GM23248 (cell line): ENCODE results near the gene THOC1. TPM values are rescaled to one million over a fixed set of nuclear protein-coding genes. Genes with fewer than 3 reads are reported as not detected.

Experiments
- DNase-seq: peaks from one replicate; pipeline ENCODE4 v3.0.0-alpha.2; 2015
- H2AFZ ChIP-seq: fragments of 200-600 bp; sonication (generic); 2 replicates; pipeline ENCODE4 v1.6.1; 2016; ENCODE audit warnings: antibody characterized with exemption
- H3F3A ChIP-seq: fragments of 200-600 bp; sonication (generic); 2 replicates; pipeline ENCODE4 v1.6.1; 2016; ENCODE audit warnings: mild to moderate bottlenecking, antibody characterized with exemption, mixed run types; ENCODE audit not compliant: insufficient read depth
- H3K27ac ChIP-seq: fragments of 200-600 bp; sonication (generic); 2 replicates; pipeline ENCODE4 v1.5.1; 2016; ENCODE audit warnings: mild to moderate bottlenecking
- H3K27me3 ChIP-seq: fragments of 200-600 bp; sonication (generic); replicated peaks from 2 replicates; pipeline ENCODE4 v1.6.1; 2016; ENCODE audit warnings: mild to moderate bottlenecking; ENCODE audit not compliant: insufficient read depth
- H3K36me3 ChIP-seq: fragments of 200-600 bp; sonication (generic); 2 replicates; pipeline ENCODE4 v1.6.1; 2016; ENCODE audit warnings: low read depth, mild to moderate bottlenecking
- H3K4me1 ChIP-seq: fragments of 200-600 bp; sonication (generic); 2 replicates; pipeline ENCODE4 v1.6.1; 2016; ENCODE audit warnings: mild to moderate bottlenecking; ENCODE audit not compliant: insufficient read depth
- H3K4me2 ChIP-seq: fragments of 200-600 bp; sonication (generic); one replicate; pipeline ENCODE4 v1.6.1; 2016; ENCODE audit warnings: mild to moderate bottlenecking; ENCODE audit not compliant: unreplicated experiment
- H3K4me3 ChIP-seq: fragments of 200-600 bp; sonication (generic); 2 replicates; pipeline ENCODE4 v1.5.1; 2016; ENCODE audit warnings: mild to moderate bottlenecking
- H3K79me2 ChIP-seq: fragments of 200-600 bp; sonication (generic); 2 replicates; pipeline ENCODE4 v1.6.1; 2016; ENCODE audit warnings: mild to moderate bottlenecking; ENCODE audit not compliant: insufficient read depth
- H3K9ac ChIP-seq: fragments of 200-600 bp; sonication (generic); 2 replicates; pipeline ENCODE4 v1.6.1; 2016; ENCODE audit warnings: mild to moderate bottlenecking
- H3K9me2 ChIP-seq: fragments of 200-600 bp; sonication (generic); 2 replicates; pipeline ENCODE4 v1.6.1; 2016; ENCODE audit warnings: mixed run types, mild to moderate bottlenecking, moderate library complexity; ENCODE audit not compliant: insufficient read depth
- H3K9me3 ChIP-seq: fragments of 200-600 bp; sonication (generic); one replicate; pipeline ENCODE4 v1.6.1; 2017; ENCODE audit warnings: low read depth
- H4K20me1 ChIP-seq: fragments of 200-600 bp; sonication (generic); 2 replicates; pipeline ENCODE4 v1.6.0; 2016; ENCODE audit not compliant: insufficient read depth
- EZH2 ChIP-seq: fragments of 200-600 bp; sonication (generic); IDR thresholded peaks from 2 replicates; pipeline ENCODE4 v1.6.1; 2018; ENCODE audit warnings: antibody characterized with exemption, mild to moderate bottlenecking; ENCODE audit not compliant: insufficient read depth, poor library complexity, severe bottlenecking
- EZH2phosphoT487 ChIP-seq: fragments of 200-600 bp; sonication (generic); IDR thresholded peaks from 2 replicates; pipeline ENCODE4 v1.6.1; 2018; ENCODE audit warnings: antibody characterized with exemption, moderate library complexity, mild to moderate bottlenecking, low read depth; ENCODE audit not compliant: insufficient read depth
- WGBS, 2 experiments: methylation state at CpG; one replicate each; pipeline ENCODE4 v1.1.6; 2015 to 2017; ENCODE audit warnings: low lambda C conversion rate in 2 of 2, low coverage in 1 of 2; ENCODE audit errors: missing lambda C conversion rate in 2 of 2; 5-methylcytosine and 5-hydroxymethylcytosine counted together
- in situ Hi-C: fragments of 300-500 bp; cut with MboI; formaldehyde crosslinking; loops from 2 replicates; pipeline ENCODE4 v1.15.0; 2020
- polyA plus RNA-seq: library from polyadenylated mRNA; unstranded; fragments of >200 nt; fragmentation: Nextera tagmentation; extraction: Ambion mirVana; gene quantifications from 2 replicates; pipeline ENCODE4 v1.2.1, GENCODE V29; 2016
- total RNA-seq: library from RNA; depleted of rRNA; stranded (reverse); fragments of >200 nt; shearing (Covaris generic); gene quantifications from 2 replicates; pipeline ENCODE4 v1.2.3, GENCODE V29; 2014

Gene THOC1
- total and polyA plus RNA-seq, 2 experiments from 2014 or later, result 23.2 to 28.3 TPM

GRCh38 chr18:191725-192124, 76.1 kb downstream of the THOC1 start:
- 0 out of 2 replicates have a peak, but pooled peaks cover 7% of the 10 kb centered on the region for H3K4me1 ChIP-seq
- no peaks in the 10 kb centered on the region for H3K27me3 ChIP-seq
- no peak overlapping the region for H2AFZ ChIP-seq
- in situ Hi-C loops, result no loop called here
- WGBS, 2 experiments, result 97 to 100% methylated on average over 1 of the region's 1 CpG
- peak; percentile 38 for DNase-seq
- H3K9ac ChIP-seq, result no peak overlapping the region
- H3K36me3 ChIP-seq, result no peaks in the 10 kb centered on the region
- no peak for TF ChIP-seq EZH2phosphoT487
- TF ChIP-seq EZH2, result no peak
- H4K20me1 ChIP-seq, result no peaks in the 10 kb centered on the region
- H3K4me2 ChIP-seq, result no peak overlapping the region
- H3F3A ChIP-seq, result peaks cover 7% of the 10 kb centered on the region; the same call in 1 of the 2 replicates
- peaks cover 92% of the 10 kb centered on the region for H3K79me2 ChIP-seq
- no peaks in the 10 kb centered on the region for H3K9me3 ChIP-seq
- no peaks in the 10 kb centered on the region for H3K9me2 ChIP-seq
- no peak overlapping the region for H3K27ac ChIP-seq
- H3K4me3 ChIP-seq, result no peak overlapping the region

GRCh38 chr18:189254-189653, 78.6 kb downstream of the THOC1 start:
- Histone ChIP-seq H3K36me3 (no peaks in the 10 kb centered on the region), H4K20me1 (no peaks in the 10 kb centered on the region), H3K9me3 (no peaks in the 10 kb centered on the region), H3K79me2 (peaks cover 99% of the 10 kb centered on the region), H3F3A (peaks cover 7% of the 10 kb centered on the region; the same call in 1 of the 2 replicates), H3K27me3 (no peaks in the 10 kb centered on the region), H3K4me3 (no peak overlapping the region), H3K9me2 (no peaks in the 10 kb centered on the region), H3K4me2 (no peak overlapping the region), H3K9ac (no peak overlapping the region), H3K27ac (no peak overlapping the region), H3K4me1 (0 out of 2 replicates have a peak, but pooled peaks cover 7% of the 10 kb centered on the region), H2AFZ (no peak overlapping the region)
- in situ Hi-C loops, result no loop called here
- DNase-seq, result no peak
- WGBS, 2 experiments, result 96 to 97% methylated on average over 5 of the region's 5 CpGs
- TF ChIP-seq EZH2phosphoT487 (no peak), EZH2 (no peak)

GRCh38 chr18:183769-184168, 84.1 kb downstream of the THOC1 start:
- H2AFZ ChIP-seq, result no peak overlapping the region
- peak; percentile 40 for DNase-seq
- in situ Hi-C loops, result no loop called here
- H3K4me1 ChIP-seq, result 0 out of 2 replicates have a peak, but pooled peaks cover 3% of the 10 kb centered on the region
- peaks cover 99% of the 10 kb centered on the region for H3K79me2 ChIP-seq
- WGBS, 2 experiments, result 96 to 97% methylated on average over 1 of the region's 1 CpG
- no peaks in the 10 kb centered on the region for H3K9me2 ChIP-seq
- H3K27me3 ChIP-seq, result no peaks in the 10 kb centered on the region
- H3K9ac ChIP-seq, result no peak overlapping the region
- peaks cover 8% of the 10 kb centered on the region; the same call in 1 of the 2 replicates for H3F3A ChIP-seq
- TF ChIP-seq EZH2phosphoT487, result no peak
- no peak for TF ChIP-seq EZH2
- H3K27ac ChIP-seq, result no peak overlapping the region
- no peak overlapping the region for H3K4me3 ChIP-seq
- no peaks in the 10 kb centered on the region; the same call in 1 of the 2 replicates for H4K20me1 ChIP-seq
- no peaks in the 10 kb centered on the region for H3K9me3 ChIP-seq
- H3K36me3 ChIP-seq, result peaks cover 29% of the 10 kb centered on the region
- H3K4me2 ChIP-seq, result no peak overlapping the region

DNA sequence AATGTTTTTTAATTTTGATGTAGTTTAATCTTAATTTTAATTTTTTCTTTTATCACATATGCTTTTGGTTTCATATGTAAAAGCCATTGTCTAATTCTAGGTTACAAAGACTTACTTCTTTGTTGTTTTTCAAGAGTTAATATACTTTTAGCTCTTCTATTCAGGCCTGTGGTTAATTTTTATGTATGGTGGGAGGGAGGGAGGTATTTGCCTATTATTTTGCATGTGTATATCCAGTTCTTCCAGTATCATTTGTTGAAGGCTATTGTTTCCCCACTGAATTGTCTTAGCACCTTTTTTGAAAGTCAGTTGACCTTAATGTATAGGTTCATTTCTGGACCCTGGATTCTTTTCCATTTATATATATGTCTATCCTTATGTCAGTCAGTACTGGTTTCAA, 86.1 kb downstream of the THOC1 start:
- DNase-seq, result no peak
- H3K9me2 ChIP-seq, result no peaks in the 10 kb centered on the region
- 0 out of 2 replicates have a peak, but pooled peaks cover 3% of the 10 kb centered on the region for H3K4me1 ChIP-seq
- H3K36me3 ChIP-seq, result peaks cover 29% of the 10 kb centered on the region
- no peak overlapping the region for H3K9ac ChIP-seq
- TF ChIP-seq EZH2, result no peak
- no peak for TF ChIP-seq EZH2phosphoT487
- H3K4me3 ChIP-seq, result no peak overlapping the region
- peaks cover 97% of the 10 kb centered on the region for H3K79me2 ChIP-seq
- H3F3A ChIP-seq, result peaks cover 8% of the 10 kb centered on the region; the same call in 1 of the 2 replicates
- no peaks in the 10 kb centered on the region for H3K9me3 ChIP-seq
- in situ Hi-C loops, result no loop called here
- no peak overlapping the region for H3K27ac ChIP-seq
- H3K27me3 ChIP-seq, result no peaks in the 10 kb centered on the region
- no peaks in the 10 kb centered on the region; the same call in 1 of the 2 replicates for H4K20me1 ChIP-seq
- no peak overlapping the region for H3K4me2 ChIP-seq
- H2AFZ ChIP-seq, result no peak overlapping the region
